Endothelial cell of umbilical vein (primary cell): ENCODE results near the gene SHOX.

Source experiments
- EZH2 ChIP-seq: IDR thresholded peaks from 2 replicates; pipeline ENCODE4 v1.6.1; 2012; ENCODE audit warnings: borderline replicate concordance, low read depth, mild to moderate bottlenecking, moderate library complexity, low read length, inconsistent platforms; ENCODE audit not compliant: severe bottlenecking
- JUN ChIP-seq: IDR thresholded peaks from 2 replicates; pipeline ENCODE4 v1.6.1; 2011; ENCODE audit warnings: borderline replicate concordance, low read depth; ENCODE audit not compliant: insufficient read length, insufficient read depth
- MYC ChIP-seq: IDR thresholded peaks from one replicate; pipeline ENCODE4 v1.6.1; 2011; ENCODE audit warnings: mild to moderate bottlenecking, low read depth, low read length
- POLR2A ChIP-seq: IDR thresholded peaks from 2 replicates; pipeline ENCODE4 v1.6.1; 2012; ENCODE audit warnings: low read depth, mild to moderate bottlenecking, control low read depth, low read length
- POLR2AphosphoS5 ChIP-seq: IDR thresholded peaks from 2 replicates; pipeline ENCODE4 v1.6.1; 2012; ENCODE audit warnings: low read depth, mild to moderate bottlenecking, control low read depth, low read length, moderate library complexity; ENCODE audit not compliant: insufficient read depth
- TF ChIP-seq, protein P1 (sequence below): IDR thresholded peaks from 2 replicates; pipeline ENCODE4 v1.6.1; 2011; ENCODE audit not compliant: insufficient read depth, insufficient read length
- TF ChIP-seq, protein P2 (sequence below), 2 donors: IDR thresholded peaks; 1 replicate in 1 of 2; 2 replicates in 1 of 2; pipeline ENCODE4 v1.5.1; 2011; ENCODE audit warnings: low read length in 2 of 2, mild to moderate bottlenecking in 2 of 2, moderate library complexity in 2 of 2, control low read depth in 1 of 2, inconsistent platforms in 1 of 2, low read depth in 1 of 2; ENCODE audit not compliant: insufficient read depth in 1 of 2; ENCODE audit errors: extremely low read depth in 1 of 2

- TF ChIP-seq, protein P1, sequence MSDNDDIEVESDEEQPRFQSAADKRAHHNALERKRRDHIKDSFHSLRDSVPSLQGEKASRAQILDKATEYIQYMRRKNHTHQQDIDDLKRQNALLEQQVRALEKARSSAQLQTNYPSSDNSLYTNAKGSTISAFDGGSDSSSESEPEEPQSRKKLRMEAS, result no peak
- TF ChIP-seq, protein P2, sequence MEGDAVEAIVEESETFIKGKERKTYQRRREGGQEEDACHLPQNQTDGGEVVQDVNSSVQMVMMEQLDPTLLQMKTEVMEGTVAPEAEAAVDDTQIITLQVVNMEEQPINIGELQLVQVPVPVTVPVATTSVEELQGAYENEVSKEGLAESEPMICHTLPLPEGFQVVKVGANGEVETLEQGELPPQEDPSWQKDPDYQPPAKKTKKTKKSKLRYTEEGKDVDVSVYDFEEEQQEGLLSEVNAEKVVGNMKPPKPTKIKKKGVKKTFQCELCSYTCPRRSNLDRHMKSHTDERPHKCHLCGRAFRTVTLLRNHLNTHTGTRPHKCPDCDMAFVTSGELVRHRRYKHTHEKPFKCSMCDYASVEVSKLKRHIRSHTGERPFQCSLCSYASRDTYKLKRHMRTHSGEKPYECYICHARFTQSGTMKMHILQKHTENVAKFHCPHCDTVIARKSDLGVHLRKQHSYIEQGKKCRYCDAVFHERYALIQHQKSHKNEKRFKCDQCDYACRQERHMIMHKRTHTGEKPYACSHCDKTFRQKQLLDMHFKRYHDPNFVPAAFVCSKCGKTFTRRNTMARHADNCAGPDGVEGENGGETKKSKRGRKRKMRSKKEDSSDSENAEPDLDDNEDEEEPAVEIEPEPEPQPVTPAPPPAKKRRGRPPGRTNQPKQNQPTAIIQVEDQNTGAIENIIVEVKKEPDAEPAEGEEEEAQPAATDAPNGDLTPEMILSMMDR (IDR thresholded peaks at IDR 0.05; ENCODE audit: extremely low read depth in 1 of 2, insufficient read depth in 1 of 2, low read depth in 1 of 2, low read length in 2 of 2), result no peak
- TF ChIP-seq EZH2 (no peak), POLR2AphosphoS5 (no peak), MYC (no peak), POLR2A (no peak), JUN (no peak)
Observed at GRCh38 chrX:631802-632365, 1.3 kb downstream of the SHOX start.
